Activated CD4-positive, alpha-beta T cell treated with anti-CD3 and anti-CD28 coated beads, Interleukin-2, amount 50 U/mL, for 1 hour (primary cell): Measurements from ENCODE around the gene GPR141.

Source experiments
- DNase-seq: peaks from one replicate; pipeline ENCODE4 v3.0.0-alpha.2; 2020

Gene GPR141

DNA sequence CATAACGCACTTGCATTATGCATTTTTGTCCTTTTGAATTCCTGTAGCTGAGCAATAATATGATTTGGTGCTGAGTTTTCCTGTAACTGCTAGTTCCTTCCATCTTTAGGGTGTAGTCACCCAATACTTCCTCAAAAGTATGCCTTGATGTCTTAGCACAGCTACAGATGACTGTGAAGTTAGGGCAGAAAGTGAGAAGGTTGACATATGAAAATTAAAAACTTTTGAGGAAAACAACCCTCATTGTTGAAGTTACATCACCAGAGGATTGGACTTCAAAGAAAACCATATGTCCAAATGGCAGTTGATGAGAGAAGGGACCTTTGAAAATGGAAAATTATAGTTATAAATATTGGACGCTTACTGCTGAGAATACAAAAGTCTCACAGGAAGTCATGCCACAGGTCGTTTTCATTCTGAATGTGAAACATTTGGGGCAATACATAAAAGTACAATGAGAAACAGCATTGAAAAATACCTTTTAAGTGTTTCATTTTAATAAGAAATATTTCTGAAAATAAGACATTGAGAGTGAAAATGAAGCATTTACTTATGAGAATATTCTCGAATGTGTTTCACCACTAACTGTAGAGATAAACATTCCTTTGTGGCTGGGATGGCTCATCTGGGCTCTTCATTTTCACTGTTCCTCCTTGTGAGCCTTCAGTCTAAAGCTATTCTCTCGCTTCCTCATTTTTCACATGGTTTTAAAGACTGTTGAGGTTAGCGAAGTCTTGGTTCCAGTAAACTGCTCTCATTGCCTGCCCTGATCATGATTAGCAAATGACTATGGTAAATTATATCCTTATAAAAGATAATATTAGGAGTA is 103.4 kb downstream of the GPR141 start:
- no peak for DNase-seq
